ENCODE data around the gene TIMM44.
"Not testable (repeated sequence)": the region's sequence is repeated elsewhere in the genome, so short reads cannot be mapped to it uniquely, and the experiment has no call there.

TIMM44 gene

DNA sequence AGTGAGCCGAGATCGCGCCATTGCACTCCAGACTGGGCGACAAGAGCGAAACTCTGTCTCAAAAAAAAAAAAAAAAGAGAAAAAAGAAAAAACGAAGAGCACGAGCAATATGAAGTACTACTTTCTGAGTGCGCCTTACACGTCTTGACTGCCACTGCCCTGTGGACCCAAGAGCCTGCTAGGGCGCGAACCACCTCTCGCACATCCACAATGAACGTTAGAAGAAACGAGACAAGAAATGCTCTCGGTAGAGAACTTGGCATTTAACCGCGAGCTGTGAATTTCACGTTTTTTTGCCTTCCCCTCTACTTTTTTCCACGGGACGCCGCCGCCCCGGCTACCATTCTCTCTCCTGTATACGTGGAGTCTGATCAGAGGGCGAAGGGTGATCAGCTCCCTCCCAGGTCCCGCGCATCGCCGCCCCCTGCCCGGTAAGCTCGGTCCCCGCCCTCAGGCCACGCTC, 454 bp downstream of the TIMM44 start:
- DNase-seq, result peak in 1 of 2 donors; percentile 16

GRCh38 chr19:7941895-7942596, 1.4 kb downstream of the TIMM44 start:
- no peak for DNase-seq

- no peak for DNase-seq
Measured at GRCh38 chr19:7940841-7941240, 2.6 kb downstream of the TIMM44 start.

DNA sequence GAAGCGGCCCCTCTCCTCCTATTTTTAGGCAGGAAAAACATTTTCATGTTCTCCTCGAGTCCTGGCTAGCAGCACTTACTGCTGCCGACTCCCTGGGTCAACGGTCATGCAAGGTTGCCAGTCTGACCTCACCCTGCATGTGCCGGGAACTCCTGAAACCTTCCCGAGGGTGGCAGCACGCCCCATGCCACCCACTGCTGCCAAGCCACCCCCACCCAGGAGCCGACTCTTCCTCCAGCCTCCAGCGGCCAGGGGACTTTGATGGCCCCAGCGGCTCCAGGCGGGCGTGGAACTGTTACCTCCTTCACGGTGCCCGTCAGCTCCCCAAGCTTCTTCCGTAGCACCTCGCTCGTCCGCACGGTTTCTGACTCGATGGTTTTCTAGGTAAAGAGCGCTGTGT, 8.7 kb downstream of the TIMM44 start:
- DNase-seq, result no peak

DNA sequence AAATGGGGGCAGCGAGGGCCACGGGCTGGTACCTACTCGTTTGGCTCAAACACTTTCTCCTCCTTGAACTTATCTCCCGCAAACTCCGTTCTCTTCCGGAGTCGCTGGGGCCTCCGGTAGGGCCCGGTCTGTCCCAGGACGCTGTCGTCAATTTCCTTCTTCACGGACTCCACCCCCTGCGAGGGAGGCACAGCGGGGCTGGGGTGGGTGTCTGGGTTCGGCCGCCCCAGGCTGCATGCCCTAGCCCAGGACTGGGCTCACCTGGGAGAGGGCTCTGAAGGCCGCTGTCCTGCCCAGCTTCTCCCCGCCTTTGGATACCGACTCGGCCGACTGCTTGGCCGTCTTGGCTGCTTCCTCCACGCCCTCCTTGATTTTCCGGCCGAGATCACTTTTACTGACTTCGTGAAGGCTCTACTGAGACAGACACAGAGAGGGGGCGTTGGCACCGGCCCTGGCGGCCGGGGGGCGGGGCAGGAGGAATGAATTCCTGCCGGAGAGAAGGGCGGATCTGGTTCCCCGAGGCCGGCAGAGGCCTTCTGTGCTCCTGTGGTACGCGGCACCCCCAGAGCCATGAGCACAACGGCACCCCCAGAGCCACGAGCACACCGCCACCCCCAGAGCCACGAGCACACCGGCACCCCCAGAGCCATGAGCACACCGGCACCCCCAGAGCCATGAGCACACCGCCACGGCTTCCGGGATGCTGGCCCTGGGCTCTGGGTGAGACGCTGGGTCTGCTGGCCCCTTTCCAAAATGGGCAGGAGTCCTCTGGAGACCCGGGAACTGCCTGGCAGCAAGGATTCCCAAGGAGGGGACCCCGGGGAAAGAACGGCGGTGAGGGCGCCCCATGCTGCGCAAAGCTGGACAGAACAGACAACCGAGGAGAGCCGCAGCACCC, 9.4 kb downstream of the TIMM44 start:
- DNase-seq, result no peak

GRCh38 chr19:7933411-7933810, 10.1 kb downstream of the TIMM44 start:
- DNase-seq, result no peak

GRCh38 chr19:7932930-7933300, 10.6 kb downstream of the TIMM44 start:
- DNase-seq, result no peak

- DNase-seq, result no peak
Measured at GRCh38 chr19:7932276-7932929, 11.1 kb downstream of the TIMM44 start.

DNA sequence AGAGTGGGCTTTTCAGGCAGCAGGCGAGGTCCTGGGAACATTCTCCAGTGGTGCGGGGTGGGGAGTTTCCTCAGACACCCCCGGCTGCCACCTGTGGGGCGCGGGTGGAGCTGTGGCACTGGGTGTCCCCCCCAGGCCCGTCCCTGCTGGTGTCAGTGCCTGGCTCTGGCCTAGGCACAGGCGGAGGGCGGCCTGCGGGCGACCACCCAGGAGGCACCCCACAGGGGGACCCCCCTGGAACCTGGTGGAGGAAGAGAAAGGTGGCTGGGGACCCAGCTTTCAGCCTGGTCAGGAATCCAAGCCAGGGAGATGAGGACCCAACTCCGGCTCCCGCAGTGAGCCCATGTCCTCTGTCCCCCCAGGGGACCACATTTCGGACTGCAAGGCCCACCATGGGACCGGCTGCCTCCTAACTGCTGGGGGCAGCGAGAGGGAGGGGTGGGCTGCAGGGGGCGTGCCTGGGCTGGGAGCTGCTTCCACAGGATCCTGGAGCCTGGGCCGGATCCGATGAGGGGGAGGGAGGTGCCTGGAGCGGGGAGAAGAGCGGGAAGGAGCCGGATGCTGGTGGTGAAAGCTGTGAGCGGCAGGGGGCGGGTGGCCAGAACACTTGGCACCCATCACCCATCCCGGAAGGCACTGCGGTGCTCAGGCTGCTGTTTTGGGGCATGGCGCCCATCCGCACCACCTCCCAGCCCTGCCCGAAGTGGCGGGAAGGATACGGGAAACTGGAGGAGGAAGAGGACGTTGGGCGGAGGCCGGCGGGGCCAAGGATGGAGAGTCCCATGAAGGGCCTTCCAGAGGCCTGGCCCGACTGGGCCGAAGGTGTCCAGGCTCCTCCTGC, 12.0 kb downstream of the TIMM44 start:
- no peak for DNase-seq

- DNase-seq, result no peak
Measured at GRCh38 chr19:7930765-7931164, 12.7 kb downstream of the TIMM44 start.

- not testable (repeated sequence) for DNase-seq
Measured at GRCh38 chr19:7930030-7930429, 13.4 kb downstream of the TIMM44 start.

DNA sequence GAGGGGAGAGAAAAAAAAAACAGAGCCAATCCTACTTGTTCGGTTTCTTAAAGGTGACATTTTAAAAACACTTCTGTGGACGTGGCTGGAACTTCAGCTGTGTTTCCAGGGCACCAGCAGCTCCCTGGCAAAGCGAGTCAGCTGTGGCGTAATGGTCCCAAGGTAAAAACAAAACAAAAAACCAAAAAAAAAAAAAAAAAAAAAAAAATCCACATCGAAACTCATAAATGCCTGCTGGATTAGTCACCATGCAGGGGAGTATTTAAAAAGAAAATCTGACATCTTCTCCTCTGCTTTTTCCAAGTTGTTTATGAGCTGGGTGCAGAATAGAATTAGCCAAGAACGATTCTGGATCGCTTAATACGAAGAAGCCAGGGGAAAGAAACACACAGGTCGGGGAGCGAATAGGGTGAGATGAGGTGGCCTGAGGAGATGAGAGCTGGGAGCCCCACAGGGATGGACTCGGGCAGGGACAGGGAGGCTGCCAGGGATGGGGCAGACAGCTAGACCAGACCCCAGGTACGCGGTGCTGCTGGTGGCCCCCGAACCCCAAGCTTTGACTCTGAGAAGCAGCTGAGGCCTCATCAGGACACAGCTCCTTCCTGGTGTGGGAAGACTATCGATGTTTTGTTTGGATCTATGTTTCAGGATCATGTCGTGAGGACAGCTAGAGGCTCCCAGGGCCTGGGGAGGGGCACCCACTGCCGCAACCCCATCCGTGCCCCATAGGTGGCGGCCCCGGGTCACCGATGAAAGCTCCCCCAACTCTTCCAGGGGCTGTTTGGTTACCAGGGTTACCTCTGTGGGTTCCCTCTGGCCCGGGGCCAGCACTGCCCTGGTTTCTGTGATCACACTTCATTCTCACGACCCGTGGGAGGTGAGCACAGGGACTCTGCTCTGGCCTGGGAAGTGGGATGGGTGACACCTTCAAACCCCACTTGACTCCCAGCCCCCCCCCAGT, 14.4 kb downstream of the TIMM44 start:
- peak; percentile 76 to 78 for DNase-seq

GRCh38 chr19:7928334-7928706, 15.1 kb downstream of the TIMM44 start:
- no peak for DNase-seq

DNA sequence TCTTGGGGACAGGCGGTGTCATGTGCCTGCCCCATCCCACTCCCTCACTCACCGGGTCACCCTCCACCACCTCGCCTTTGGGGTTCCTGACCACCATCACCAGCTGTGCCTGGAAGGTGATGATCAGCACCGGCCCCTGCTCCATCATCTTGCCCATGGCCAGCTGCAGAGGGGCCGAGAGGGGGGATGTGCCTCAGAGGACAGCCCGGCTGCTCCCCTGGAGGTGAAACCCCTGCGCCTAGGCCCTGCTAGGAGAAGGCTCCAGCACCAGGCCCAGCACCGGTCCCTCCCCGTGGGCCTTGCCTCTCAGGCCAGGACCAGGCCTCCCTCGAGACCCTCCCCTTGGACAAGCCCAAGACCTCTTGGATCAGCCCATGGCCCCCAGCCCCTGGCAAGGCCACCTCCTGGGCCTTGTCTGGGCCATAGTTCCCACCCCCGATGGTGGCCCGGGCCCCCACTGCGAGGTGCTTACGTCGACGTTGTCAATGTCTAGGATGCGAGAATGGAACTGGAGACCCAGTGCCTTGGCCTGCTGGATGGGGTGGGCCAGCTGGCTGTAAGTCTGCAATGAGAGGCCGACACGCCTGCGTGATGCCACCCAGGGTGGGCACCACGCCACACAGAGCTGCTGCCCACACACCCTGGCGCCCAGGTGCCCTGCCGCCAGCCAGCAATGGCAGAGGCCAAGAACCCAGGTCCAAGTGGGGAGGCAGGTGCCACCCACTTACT, 15.7 kb downstream of the TIMM44 start:
- DNase-seq, result no peak

- DNase-seq, result no peak
Measured at GRCh38 chr19:7926727-7927604, 16.5 kb downstream of the TIMM44 start.

DNA sequence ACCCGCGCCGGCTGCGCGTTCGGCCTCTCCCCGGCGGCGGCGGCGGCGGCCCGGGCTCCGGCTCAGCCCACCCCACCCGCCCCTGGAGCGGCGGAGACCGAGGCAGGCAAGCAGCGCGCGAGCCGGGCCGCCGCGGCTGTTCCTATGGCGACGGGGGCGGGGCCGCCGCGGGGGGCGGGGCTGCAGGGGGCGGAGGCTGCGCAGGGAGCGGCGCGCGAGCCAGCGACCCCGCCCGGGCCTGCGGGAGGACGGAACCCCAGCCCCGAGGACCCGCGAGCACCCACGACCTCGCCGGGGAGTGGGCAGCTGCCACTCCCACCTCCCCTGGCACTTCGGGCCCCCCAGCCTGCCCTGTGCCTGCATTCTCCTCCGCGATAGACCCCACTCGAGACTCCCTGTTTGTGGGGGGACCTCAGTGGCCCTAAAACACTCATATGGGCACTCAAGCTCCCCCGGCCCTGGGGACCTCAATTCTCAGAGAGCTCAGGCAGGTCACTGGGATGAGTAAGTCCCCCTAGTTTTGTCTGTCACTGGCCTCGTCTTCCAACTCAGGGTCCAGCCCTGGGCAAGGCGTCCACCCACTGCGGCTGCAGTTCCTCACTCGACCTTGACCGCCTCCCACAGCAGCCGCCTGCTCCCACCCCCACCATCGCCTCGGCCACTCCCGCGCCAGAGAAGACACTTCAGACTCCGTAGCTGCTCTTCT, 17.3 kb downstream of the TIMM44 start, which contains the start of gene CTXN1:
CTXN1 (minus strand) TSS at position 115 of the 706 bp plus-strand sequence. CDS start 597 bp downstream, outside the sequence.
- DNase-seq, result peak; percentile 72 to 80

DNA sequence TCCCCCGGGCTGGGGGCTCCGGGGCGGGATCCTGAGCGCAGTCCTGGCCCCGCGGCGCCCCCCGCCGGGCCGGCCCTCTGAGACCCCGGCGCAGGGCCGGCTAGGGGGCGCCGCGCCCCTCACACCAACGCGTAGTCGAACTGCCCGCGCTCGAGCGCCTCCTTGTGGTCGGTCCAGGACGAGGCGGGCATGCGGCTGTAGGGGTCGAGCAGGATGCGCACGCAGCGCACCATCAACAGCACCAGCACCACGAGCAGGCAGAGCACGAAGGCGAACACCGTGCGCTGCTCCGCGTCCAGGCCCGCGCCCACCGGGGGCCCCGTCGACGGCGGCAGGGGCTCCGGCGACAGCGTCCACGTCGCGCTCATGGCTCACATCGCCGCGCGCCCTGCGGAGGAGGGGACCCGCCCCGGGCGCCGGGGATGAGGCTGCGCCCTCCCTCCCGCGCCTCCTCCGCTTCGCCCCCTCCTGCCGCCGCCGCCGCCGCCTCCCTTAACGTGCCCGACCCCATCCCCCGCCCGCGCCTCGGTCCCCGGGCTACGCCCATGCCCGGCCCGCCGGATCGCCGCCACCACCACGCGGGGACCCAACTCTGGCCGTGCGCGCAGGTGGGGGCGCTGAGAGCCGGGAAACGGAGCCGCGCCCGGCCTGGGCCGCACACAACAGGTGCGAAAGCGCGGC, 18.2 kb downstream of the TIMM44 start:
- peak; percentile 75 to 81 for DNase-seq

GRCh38 chr19:7924651-7925170, 18.8 kb downstream of the TIMM44 start:
- no peak for DNase-seq

Measured in CD4-positive, alpha-beta T cell treated with Interleukin-4 for 1 hour (primary cell).